IMR-90 (cell line): ENCODE measurements around the gene GOLIM4. TPM values are rescaled to one million over a fixed set of nuclear protein-coding genes. Genes with fewer than 3 reads are reported as not detected.

Experiments used
- ATAC-seq: fragments of 200-7000 bp; cut with Tn5 transposase; 2 replicates; pipeline ENCODE4 v1.9.1; 2020; ENCODE audit warnings: low read depth, mild to moderate bottlenecking, moderate library complexity
- BruUV-seq: library from RNA; stranded (reverse); fragments of 400-500 nt; replicated peaks from 2 replicates; lab custom pipeline; 2021; lab: Mats Ljungman, UMichigan
- CTCF ChIA-PET: fragments of 300-600 bp; formaldehyde crosslinking; extraction: SDS; loops from one replicate; lab custom pipeline; 2021; ENCODE audit warnings: antibody characterized with exemption; lab: Yijun Ruan, JAX
- POLR2A ChIA-PET: fragments of 300-600 bp; sonication (Branson Sonifier 250); formaldehyde crosslinking; loops from one replicate; lab custom pipeline; 2022; ENCODE audit warnings: antibody characterized with exemption; ENCODE audit not compliant: unreplicated experiment; lab: Charles Lee
- DNase-seq: peaks from one replicate; pipeline ENCODE4 v3.0.0; 2013
- H2AFZ ChIP-seq: replicated peaks from 2 replicates; pipeline ENCODE3; 2013; ENCODE audit warnings: low read length, mild to moderate bottlenecking; ENCODE audit not compliant: poor library complexity
- H2AK5ac ChIP-seq: 2 replicates; pipeline ENCODE4 v1.6.1; 2013; ENCODE audit warnings: low read depth, low read length, inconsistent platforms
- H2AK9ac ChIP-seq: replicated peaks from 2 replicates; pipeline ENCODE3; 2013; ENCODE audit warnings: mild to moderate bottlenecking, low read depth, low read length, moderate library complexity; ENCODE audit not compliant: poor library complexity
- H2BK120ac ChIP-seq: 2 replicates; pipeline ENCODE4 v1.6.1; 2013; ENCODE audit warnings: low read depth, low read length, inconsistent platforms
- H2BK15ac ChIP-seq: 3 replicates; pipeline ENCODE4 v1.6.1; 2013; ENCODE audit warnings: low read depth, low read length, inconsistent platforms
- H2BK20ac ChIP-seq: 2 replicates; pipeline ENCODE4 v1.6.1; 2013; ENCODE audit warnings: low read depth, mild to moderate bottlenecking, inconsistent platforms, low read length, moderate library complexity
- H2BK5ac ChIP-seq: 2 replicates; pipeline ENCODE4 v1.6.1; 2013; ENCODE audit warnings: mild to moderate bottlenecking, low read depth, low read length, inconsistent platforms; ENCODE audit not compliant: poor library complexity, severe bottlenecking
- H3K14ac ChIP-seq: replicated peaks from 2 replicates; pipeline ENCODE4 v1.6.1; 2013; ENCODE audit warnings: low read depth, low read length, inconsistent platforms
- H3K18ac ChIP-seq: 2 replicates; pipeline ENCODE4 v1.6.1; 2013; ENCODE audit warnings: low read depth, low read length, control low read depth
- H3K23ac ChIP-seq: 2 replicates; pipeline ENCODE4 v1.6.1; 2013; ENCODE audit warnings: low read depth, low read length, inconsistent platforms
- H3K27ac ChIP-seq: 2 replicates; pipeline ENCODE4 v1.5.1; 2013; ENCODE audit warnings: mild to moderate bottlenecking, control low read depth, low read length; ENCODE audit not compliant: insufficient read depth
- H3K27me3 ChIP-seq: 2 replicates; pipeline ENCODE4 v1.6.1; 2013; ENCODE audit warnings: low read length; ENCODE audit not compliant: control insufficient read depth, insufficient read depth
- H3K36me3 ChIP-seq: 2 replicates; pipeline ENCODE4 v1.6.1; 2013; ENCODE audit warnings: low read length, mixed read lengths; ENCODE audit not compliant: control insufficient read depth, insufficient read depth
- H3K4ac ChIP-seq: 2 replicates; pipeline ENCODE4 v1.6.1; 2013; ENCODE audit warnings: low read depth, low read length, inconsistent platforms
- H3K4me1 ChIP-seq: 2 replicates; pipeline ENCODE4 v1.6.1; 2013; ENCODE audit warnings: low read length, mixed read lengths; ENCODE audit not compliant: control insufficient read depth, insufficient read depth
- H3K4me2 ChIP-seq: 2 replicates; pipeline ENCODE4 v1.6.1; 2013; ENCODE audit warnings: low read depth, mild to moderate bottlenecking, control low read depth, low read length, moderate library complexity
- H3K4me3 ChIP-seq: 2 replicates; pipeline ENCODE4 v1.5.1; 2013; ENCODE audit warnings: low read depth, mild to moderate bottlenecking, control low read depth, low read length, moderate library complexity; ENCODE audit not compliant: insufficient read depth
- H3K56ac ChIP-seq: 2 replicates; pipeline ENCODE4 v1.6.1; 2013; ENCODE audit warnings: low read length, inconsistent platforms; ENCODE audit not compliant: insufficient read depth; ENCODE audit errors: extremely low read depth
- H3K79me1 ChIP-seq, 2 experiments: 2 replicates each; pipeline ENCODE4 v1.6.1; 2013; ENCODE audit warnings: low read length in 2 of 2, inconsistent platforms in 1 of 2, low read depth in 1 of 2
- H3K9ac ChIP-seq: 2 replicates; pipeline ENCODE4 v1.6.1; 2013; ENCODE audit warnings: low read depth, low read length, control low read depth
- H3K9me1 ChIP-seq: 2 replicates; pipeline ENCODE4 v1.6.1; 2013; ENCODE audit warnings: low read length, inconsistent platforms; ENCODE audit not compliant: insufficient read depth
- H3K9me3 ChIP-seq: 2 replicates; pipeline ENCODE4 v1.6.1; 2013; ENCODE audit warnings: low read length; ENCODE audit not compliant: control insufficient read depth, insufficient read depth
- H4K20me1 ChIP-seq: 2 replicates; pipeline ENCODE4 v1.6.1; 2013; ENCODE audit warnings: low read length, inconsistent platforms; ENCODE audit not compliant: insufficient read depth
- H4K5ac ChIP-seq: 2 replicates; pipeline ENCODE4 v1.6.1; 2013; ENCODE audit warnings: mild to moderate bottlenecking, low read depth, low read length, control low read depth
- H4K8ac ChIP-seq, 2 experiments: 2 replicates each; pipeline ENCODE4 v1.6.1; 2013; ENCODE audit warnings: low read depth in 2 of 2, low read length in 2 of 2, control low read depth in 1 of 2, inconsistent platforms in 1 of 2
- H4K91ac ChIP-seq: 2 replicates; pipeline ENCODE4 v1.6.1; 2013; ENCODE audit warnings: low read depth, low read length, inconsistent platforms; ENCODE audit not compliant: insufficient read depth
- BHLHE40 ChIP-seq: fragments of 150-350 bp; IDR thresholded peaks from 2 replicates; pipeline ENCODE4 v1.6.1; 2016; ENCODE audit warnings: mild to moderate bottlenecking, low read depth, low read length
- CEBPB ChIP-seq: IDR thresholded peaks from 2 replicates; pipeline ENCODE4 v1.6.1; 2012; ENCODE audit warnings: low read depth, low read length, improper control_type of control experiment
- CHD1 ChIP-seq: IDR thresholded peaks from 2 replicates; pipeline ENCODE4 v1.6.1; 2012; ENCODE audit warnings: low read depth, low read length, improper control_type of control experiment
- FOS ChIP-seq: fragments of 150-350 bp; IDR thresholded peaks from 2 replicates; pipeline ENCODE4 v1.6.1; 2016; ENCODE audit warnings: low read depth, low read length
- MAFK ChIP-seq: IDR thresholded peaks from 2 replicates; pipeline ENCODE4 v1.6.1; 2012; ENCODE audit warnings: low read depth, low read length, improper control_type of control experiment
- MAZ ChIP-seq: IDR thresholded peaks from 2 replicates; pipeline ENCODE4 v1.6.1; 2012; ENCODE audit warnings: low read depth, mild to moderate bottlenecking, low read length, improper control_type of control experiment, moderate library complexity, borderline replicate concordance
- MXI1 ChIP-seq: IDR thresholded peaks from 2 replicates; pipeline ENCODE4 v1.6.1; 2012; ENCODE audit warnings: low read depth, mild to moderate bottlenecking, low read length, moderate library complexity, borderline replicate concordance
- NFE2L2 ChIP-seq: fragments of 150-350 bp; IDR thresholded peaks from 2 replicates; pipeline ENCODE4 v1.6.1; 2016; ENCODE audit warnings: low read depth, mild to moderate bottlenecking, low read length
- POLR2A ChIP-seq: IDR thresholded peaks from 2 replicates; pipeline ENCODE4 v1.6.1; 2012; ENCODE audit warnings: mild to moderate bottlenecking, low read depth, low read length
- RAD21 ChIP-seq: IDR thresholded peaks from 2 replicates; pipeline ENCODE4 v1.6.1; 2012; ENCODE audit warnings: low read length, improper control_type of control experiment
- RCOR1 ChIP-seq: IDR thresholded peaks from 2 replicates; pipeline ENCODE4 v1.6.1; 2012; ENCODE audit warnings: mild to moderate bottlenecking, low read length, improper control_type of control experiment; ENCODE audit not compliant: insufficient replicate concordance
- RFX5 ChIP-seq: IDR thresholded peaks from 2 replicates; pipeline ENCODE4 v1.8.0; 2012; ENCODE audit warnings: low read depth, mild to moderate bottlenecking, low read length, moderate library complexity
- SMC3 ChIP-seq: fragments of 150-350 bp; IDR thresholded peaks from 2 replicates; pipeline ENCODE4 v1.6.1; 2016; ENCODE audit warnings: low read depth, mild to moderate bottlenecking, antibody characterized with exemption, low read length, moderate library complexity
- WGBS, 2 experiments: methylation state at CpG; one replicate each; pipeline versions ENCODE4 v1.1.5 to v1.1.7; 2013; ENCODE audit warnings: missing lambda C conversion rate in 2 of 2; ENCODE audit not compliant: insufficient read length in 1 of 2; ENCODE audit errors: extremely low coverage in 2 of 2; 5-methylcytosine and 5-hydroxymethylcytosine counted together
- dilution Hi-C: fragments of 300-500 bp; cut with HindIII; formaldehyde crosslinking; loops from one replicate; pipeline ENCODE4 v1.14.3; 2018; ENCODE audit warnings: low sequenced_read_pairs; ENCODE audit not compliant: unreplicated experiment
- in situ Hi-C: fragments of 300-500 bp; cut with MboI; formaldehyde crosslinking; loops from 3 replicates; pipeline ENCODE4 v1.14.3; 2019; ENCODE audit warnings: low sequenced_read_pairs, inconsistent platforms, mixed read lengths
- intact Hi-C: fragments of 100-400 bp; cut with micrococcal nuclease; formaldehyde crosslinking; loops from 2 replicates; pipeline ENCODE4 v1.10.0; 2022
- polyA plus RNA-seq, 3 experiments: library from polyadenylated mRNA; depleted of rRNA; stranded (reverse); fragments of >200 nt; gene quantifications; 2 replicates each; pipeline ENCODE4 v1.2.3, GENCODE V29; 2012; ENCODE audit warnings: low replicate concordance in 1 of 3
- total RNA-seq: library from RNA; depleted of rRNA; stranded (reverse); fragments of >200 nt; gene quantifications from 2 replicates; pipeline ENCODE4 v1.2.3, GENCODE V29; 2012
- TF ChIP-seq, protein P1 (sequence below): fragments of 150-350 bp; IDR thresholded peaks from 2 replicates; pipeline ENCODE4 v1.6.1; 2017; ENCODE audit warnings: mild to moderate bottlenecking, antibody characterized with exemption, low read length, low read depth
- TF ChIP-seq, protein P2 (sequence below): conservative IDR thresholded peaks from 2 replicates; pipeline ENCODE4 v1.5.1; 2012; ENCODE audit warnings: mild to moderate bottlenecking, low read depth, low read length, improper control_type of control experiment
- TF ChIP-seq, protein P3 (sequence below): fragments of 150-350 bp; IDR thresholded peaks from 2 replicates; pipeline ENCODE4 v1.6.1; 2016; ENCODE audit warnings: low read depth, mild to moderate bottlenecking, low read length, moderate library complexity, borderline replicate concordance

Gene GOLIM4
- total and polyA plus RNA-seq, 2 of the 4 experiments (the other 2 are of a cell fraction): 44.6 to 71.2 TPM

DNA sequence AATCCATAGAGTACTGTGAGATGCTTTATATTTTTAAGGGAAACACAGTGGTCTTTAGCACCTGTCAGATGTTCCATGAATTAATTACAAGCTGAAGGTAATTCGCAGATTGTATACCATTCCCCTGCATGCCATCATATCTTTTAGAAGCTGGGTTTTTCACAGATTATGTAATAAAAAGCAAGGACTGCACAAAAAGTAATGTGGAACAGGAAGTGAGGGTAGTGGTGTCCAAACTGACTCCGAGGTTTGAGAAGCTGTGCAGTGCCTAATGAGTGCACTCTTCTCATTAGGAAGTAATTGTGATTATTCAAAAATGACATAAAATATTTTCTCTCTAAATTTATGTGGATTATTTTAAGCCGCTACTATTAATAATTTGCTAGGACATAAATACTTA, 123.2 kb downstream of the GOLIM4 start:
- ATAC-seq (no peak), DNase-seq (no peak)
- no peak overlapping the region for H4K91ac ChIP-seq
- TF ChIP-seq MXI1 (no peak), POLR2A (no peak), RAD21 (no peak), RFX5 (no peak), CEBPB (no peak), FOS (no peak), CHD1 (no peak), BHLHE40 (no peak), MAZ (no peak), RCOR1 (no peak), SMC3 (no peak), NFE2L2 (no peak), MAFK (no peak)
- TF ChIP-seq, protein P1, sequence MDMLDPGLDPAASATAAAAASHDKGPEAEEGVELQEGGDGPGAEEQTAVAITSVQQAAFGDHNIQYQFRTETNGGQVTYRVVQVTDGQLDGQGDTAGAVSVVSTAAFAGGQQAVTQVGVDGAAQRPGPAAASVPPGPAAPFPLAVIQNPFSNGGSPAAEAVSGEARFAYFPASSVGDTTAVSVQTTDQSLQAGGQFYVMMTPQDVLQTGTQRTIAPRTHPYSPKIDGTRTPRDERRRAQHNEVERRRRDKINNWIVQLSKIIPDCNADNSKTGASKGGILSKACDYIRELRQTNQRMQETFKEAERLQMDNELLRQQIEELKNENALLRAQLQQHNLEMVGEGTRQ: no peak
- TF ChIP-seq, protein P2, sequence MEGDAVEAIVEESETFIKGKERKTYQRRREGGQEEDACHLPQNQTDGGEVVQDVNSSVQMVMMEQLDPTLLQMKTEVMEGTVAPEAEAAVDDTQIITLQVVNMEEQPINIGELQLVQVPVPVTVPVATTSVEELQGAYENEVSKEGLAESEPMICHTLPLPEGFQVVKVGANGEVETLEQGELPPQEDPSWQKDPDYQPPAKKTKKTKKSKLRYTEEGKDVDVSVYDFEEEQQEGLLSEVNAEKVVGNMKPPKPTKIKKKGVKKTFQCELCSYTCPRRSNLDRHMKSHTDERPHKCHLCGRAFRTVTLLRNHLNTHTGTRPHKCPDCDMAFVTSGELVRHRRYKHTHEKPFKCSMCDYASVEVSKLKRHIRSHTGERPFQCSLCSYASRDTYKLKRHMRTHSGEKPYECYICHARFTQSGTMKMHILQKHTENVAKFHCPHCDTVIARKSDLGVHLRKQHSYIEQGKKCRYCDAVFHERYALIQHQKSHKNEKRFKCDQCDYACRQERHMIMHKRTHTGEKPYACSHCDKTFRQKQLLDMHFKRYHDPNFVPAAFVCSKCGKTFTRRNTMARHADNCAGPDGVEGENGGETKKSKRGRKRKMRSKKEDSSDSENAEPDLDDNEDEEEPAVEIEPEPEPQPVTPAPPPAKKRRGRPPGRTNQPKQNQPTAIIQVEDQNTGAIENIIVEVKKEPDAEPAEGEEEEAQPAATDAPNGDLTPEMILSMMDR: no peak
- TF ChIP-seq, protein P3, sequence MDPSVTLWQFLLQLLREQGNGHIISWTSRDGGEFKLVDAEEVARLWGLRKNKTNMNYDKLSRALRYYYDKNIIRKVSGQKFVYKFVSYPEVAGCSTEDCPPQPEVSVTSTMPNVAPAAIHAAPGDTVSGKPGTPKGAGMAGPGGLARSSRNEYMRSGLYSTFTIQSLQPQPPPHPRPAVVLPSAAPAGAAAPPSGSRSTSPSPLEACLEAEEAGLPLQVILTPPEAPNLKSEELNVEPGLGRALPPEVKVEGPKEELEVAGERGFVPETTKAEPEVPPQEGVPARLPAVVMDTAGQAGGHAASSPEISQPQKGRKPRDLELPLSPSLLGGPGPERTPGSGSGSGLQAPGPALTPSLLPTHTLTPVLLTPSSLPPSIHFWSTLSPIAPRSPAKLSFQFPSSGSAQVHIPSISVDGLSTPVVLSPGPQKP: no peak
- H3K9me1 ChIP-seq: no peaks in the 10 kb centered on the region
- no peaks in the 10 kb centered on the region for H3K9me3 ChIP-seq
- no peak overlapping the region for H3K14ac ChIP-seq
- H3K18ac ChIP-seq: no peak overlapping the region
- H3K79me1 ChIP-seq: no peaks in the 10 kb centered on the region
- no peaks in the 10 kb centered on the region for H4K20me1 ChIP-seq
- H3K4me2 ChIP-seq: no peak overlapping the region
- POLR2A ChIA-PET: no interaction called here
- H4K5ac ChIP-seq: no peak overlapping the region
- no peak overlapping the region for H4K8ac ChIP-seq
- H3K27ac ChIP-seq: no peak overlapping the region
- H3K4ac ChIP-seq: no peak overlapping the region
- no peak overlapping the region for H3K23ac ChIP-seq
- H3K36me3 ChIP-seq: no peaks in the 10 kb centered on the region
- no peak overlapping the region for H2AK9ac ChIP-seq
- no TSS peak for BruUV-seq
- H3K9ac ChIP-seq: no peak overlapping the region
- H2BK5ac ChIP-seq: no peak overlapping the region
- H3K27me3 ChIP-seq: no peaks in the 10 kb centered on the region
- no peak overlapping the region for H2BK20ac ChIP-seq
- H3K4me3 ChIP-seq: no peak overlapping the region
- in situ Hi-C loops: no loop called here
- intact Hi-C loops: no loop called here
- H2BK15ac ChIP-seq: no peak overlapping the region
- H2AK5ac ChIP-seq: no peak overlapping the region
- H2BK120ac ChIP-seq: no peak overlapping the region
- no peak overlapping the region for H2AFZ ChIP-seq
- dilution Hi-C loops: no loop called here
- CTCF ChIA-PET: no interaction called here
- H3K4me1 ChIP-seq: no peaks in the 10 kb centered on the region
- WGBS, 2 experiments: no CpG with 5 or more reads among the region's 3 CpGs
- no peak overlapping the region for H3K56ac ChIP-seq
